ENCODE data around the gene INO80B.

INO80B gene

DNA sequence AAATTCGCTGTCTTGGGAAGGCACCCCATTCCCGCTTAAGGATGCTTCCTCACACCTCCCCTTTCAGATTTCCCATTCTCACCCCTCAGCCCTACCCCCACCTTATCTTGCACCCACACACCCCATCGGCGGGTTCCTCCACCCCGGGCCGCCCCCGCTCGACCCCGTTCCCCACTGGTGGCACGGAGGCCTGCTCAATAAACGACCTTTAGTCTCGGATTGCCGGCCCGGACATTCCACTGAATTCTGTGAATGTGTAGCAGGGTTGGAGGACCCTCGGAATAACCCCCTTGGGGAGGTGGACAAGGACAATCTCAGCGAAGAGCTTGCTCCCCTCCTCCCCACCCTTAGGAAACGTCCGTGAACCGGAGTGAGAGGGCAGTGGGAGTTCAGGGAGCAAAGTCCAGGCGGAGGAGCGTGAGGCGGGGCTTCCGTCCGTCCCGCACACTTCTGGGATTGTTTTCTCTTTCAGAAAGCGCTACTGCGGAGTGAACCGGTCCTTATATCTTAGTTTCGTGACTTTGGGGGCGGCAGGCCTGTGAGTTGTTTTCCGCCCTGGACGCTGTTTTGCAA lies 47.3 kb downstream of the INO80B start:
- DNase-seq (ENCODE audit: low read depth, low spot score): no peak

DNA sequence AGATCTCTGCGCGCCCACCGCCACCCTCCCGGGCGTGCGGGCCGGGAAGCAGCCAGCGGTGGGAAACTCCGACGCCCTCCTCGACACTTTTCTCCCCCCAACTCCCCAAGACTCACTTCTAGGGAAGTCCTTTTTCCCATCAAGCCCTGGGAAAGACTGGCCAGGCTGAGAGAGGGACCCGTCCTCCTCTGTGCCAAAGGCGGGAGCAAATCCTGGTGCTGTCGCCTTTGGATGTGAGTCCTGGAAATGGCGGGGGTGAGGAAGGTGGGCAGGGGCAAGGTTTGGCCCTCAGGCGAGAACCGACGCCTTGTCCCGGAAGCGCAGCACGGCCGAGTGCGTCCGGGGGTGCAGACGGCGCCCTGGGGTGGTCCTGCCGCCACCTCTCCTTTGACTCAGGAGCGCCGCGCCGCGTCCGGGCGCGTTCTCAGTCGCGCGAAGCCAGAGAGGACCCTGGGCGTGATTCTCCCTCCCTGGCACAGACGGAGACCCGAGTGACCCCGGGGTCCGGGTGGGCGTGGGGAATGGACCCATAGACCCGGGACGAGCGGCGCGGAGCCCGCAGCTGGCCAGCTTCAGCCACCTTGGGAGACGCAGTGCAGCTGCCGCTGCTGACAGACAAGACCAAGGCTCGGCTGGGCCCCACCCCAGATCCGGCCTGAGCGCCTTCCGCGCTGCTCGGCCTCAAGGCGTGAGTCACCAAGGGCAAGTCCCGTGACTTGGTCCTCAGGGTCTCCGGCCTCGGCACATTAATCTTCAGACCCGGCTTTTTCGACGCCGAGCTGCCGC lies 48.0 kb downstream of the INO80B start:
- no peak for DNase-seq (ENCODE audit: low read depth, low spot score)

DNA sequence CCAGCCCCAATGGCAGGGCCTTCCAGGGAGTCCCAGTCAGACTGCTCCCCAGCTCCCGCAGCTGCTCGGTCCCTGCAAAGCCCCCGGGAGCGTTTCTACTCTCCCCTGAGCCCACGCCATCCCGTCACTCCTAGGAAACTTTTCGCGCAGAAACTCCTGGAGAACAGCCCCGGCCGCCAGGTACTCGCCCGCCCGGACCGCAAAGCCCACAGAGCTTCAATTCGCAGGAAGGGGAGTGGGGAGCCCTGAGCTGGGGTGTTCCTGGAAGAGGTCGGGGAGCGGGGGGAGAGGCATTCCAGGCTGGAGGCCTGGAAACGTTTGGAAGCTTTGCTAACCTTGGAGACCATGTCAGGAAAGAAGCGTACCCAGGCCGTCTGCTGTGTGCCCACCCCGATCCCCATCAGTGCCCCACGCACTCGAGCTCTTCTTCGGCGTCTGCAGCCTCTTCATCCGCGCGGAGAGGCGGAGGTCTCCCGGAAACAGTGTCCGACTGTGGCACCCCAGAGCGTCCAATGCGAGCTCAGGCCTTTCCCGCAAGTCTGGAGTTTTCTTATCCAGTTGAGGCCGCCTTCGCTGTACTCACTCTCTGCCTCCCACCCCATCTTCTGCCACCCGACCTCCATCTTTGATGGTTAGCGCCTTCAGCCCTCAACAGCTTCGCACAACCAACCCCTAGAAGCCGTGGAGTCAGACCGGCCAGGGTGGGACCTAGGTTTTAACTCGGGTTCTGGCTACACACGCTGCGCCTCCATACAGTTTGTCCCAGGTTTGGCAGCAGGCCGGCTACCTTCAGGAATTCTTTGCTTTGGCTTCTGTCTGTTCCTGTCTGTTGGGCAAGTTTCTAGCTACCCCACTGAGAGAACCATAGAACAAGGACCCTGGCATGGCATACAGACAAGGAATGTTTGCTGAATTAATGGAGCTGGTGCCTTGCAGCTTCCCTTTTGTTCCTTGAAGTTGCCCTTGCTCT lies 48.9 kb downstream of the INO80B start:
- DNase-seq (ENCODE audit: low read depth, low spot score): no peak

DNA sequence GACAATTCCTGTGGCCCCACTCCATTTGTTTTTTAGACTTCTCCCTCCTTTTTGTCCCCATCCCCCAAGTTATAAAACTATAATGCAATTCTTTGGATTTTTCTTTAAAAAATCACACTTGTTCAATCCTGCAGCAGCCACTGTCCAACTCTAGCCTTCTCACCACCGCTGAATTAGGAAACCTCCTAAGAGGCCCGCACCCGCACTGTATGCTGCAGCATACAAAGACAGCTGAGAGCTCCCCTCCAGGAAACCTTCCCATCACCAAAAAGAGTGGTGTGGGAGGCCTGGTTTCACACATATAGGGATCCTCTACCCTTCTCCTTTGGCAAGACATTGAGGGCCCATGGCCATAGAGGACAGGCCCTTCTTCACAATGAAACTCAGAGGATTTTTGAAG lies 49.7 kb downstream of the INO80B start:
- DNase-seq (ENCODE audit: low read depth, low spot score): no peak

DNA sequence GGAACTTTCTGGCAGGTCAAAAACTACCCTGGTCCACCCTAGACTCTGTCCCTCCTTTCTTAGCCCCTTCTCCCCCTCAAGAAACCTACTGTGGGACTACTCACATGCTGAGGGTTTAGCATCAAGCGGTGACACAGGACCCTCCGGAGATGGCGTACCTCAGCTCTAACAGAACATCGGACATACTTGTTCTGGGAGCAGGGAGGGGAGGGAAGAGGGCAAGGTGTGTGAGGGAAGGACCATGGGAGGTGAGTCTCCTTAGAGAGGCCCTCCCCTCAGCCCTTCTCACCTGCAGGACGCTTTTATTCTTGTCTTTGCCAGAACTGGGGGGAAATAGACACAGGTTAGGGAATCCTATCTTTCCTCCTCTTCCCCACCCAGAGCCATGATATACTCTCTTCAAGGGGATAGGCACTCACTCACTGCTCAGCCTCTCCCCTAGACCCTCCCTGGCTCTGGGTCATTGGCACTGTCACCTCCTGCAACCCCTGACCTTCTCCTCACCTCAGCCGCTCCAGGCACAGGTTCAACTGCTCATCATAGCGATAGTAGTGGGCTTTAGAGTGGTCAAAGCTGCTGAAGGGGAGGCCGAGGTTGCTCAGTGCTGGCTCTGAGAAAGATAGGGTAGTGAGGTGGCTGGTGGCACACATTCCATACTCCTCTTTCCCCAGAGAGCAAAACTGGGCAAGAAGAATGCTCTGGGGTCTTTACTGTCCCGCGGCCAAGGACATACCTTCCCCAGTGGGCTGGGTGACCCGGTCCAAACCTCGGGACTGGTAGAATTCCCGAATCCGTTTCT lies 50.8 kb downstream of the INO80B start:
- DNase-seq (ENCODE audit: low read depth, low spot score): no peak

DNA sequence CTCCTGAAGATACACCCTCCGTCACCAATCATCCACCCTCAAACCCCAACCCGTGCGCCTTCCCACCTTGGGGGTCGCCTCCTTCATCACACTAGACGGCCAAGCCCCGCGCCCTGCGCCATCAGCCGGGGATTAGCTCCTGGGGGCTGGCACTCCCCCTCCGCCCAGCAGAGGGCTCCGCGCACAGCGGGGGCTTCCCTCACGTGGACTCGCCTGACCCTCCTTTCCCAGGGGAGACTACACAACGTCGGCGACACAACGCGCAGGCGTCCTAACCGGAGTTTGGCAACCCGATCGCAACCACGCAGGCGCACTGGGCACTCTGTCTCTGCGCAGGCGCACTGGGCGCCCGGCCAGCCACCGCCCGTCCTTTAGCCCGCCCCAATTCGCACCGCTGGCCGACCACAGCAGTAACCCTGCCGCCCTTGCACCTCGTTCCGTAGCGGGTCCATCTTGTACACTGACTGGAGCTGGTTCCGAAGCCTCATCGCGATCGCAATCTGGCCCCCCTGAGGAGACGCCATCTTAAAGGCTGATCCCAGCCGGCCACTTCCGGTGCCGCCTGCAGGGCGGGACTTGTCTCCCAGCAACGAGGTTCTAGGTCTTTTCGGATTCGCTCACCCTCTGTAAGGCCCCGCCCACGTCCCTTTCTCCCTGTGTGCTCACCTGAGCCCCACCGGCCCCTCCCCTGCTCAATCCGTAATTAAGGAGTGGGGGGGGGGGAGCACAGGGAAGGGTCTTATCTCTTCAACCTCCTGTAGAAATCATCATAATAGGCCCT lies 52.4 kb downstream of the INO80B start, which contains the start of gene PCGF1:
Gene PCGF1, minus strand, starts transcription at position 551 of the 781 bp plus-strand sequence. Its CDS starts 27 bp downstream, at position 524.
- peak; percentile 94 for DNase-seq (ENCODE audit: low read depth, low spot score)
